Measurements from ENCODE around the gene IFIT5.
"Not testable (repeated sequence)": the region's sequence is repeated elsewhere in the genome, so short reads cannot be mapped to it uniquely, and the experiment has no call there.

The IFIT5 gene

DNA sequence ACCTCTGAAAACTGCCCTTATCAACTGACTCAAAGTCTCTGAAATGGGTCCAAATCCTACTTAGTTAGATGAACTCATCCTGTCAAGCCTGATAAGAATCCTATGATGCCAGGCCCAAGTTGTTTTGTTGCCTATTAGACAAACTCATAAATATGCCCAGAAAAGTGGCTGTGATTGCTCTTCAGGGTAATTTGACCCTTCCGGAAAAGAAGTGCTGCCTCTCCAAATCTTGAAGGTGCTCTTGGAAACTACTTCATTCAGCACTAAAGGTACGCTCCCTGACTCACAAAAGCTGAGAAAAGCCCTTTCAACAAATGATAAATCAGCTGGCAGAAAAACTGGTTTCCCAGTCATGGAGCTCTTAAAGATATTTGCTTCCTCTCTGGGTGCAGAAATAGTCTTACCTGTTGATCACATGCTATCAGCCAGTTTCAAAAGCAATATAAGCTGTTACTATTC is 6.7 kb downstream of the IFIT5 start:
- in situ Hi-C loops (cut with MboI; ENCODE audit: low pct_unique_long_range_greater_than_20kb, low sequenced_read_pairs), result no loop called here
- DNase-seq, result no peak

DNA sequence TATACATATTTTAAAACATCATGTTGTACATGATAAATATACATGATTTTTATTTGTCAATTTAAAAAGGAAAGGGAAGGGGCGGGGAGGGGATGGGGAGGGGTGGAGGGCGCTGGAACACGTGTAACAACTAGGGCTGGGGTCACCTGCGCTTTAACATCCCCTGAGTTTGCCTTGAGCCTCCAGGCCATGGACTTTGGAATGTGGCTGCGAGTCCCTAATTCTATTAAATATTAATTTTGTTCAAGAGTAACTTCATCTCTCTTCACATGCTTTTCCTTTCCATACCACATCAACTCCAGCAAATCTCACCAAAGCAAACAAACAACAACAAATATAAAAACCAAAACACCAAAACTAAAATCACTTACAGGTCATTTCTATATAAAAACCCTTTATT is 10.6 kb downstream of the IFIT5 start:
- in situ Hi-C loops (cut with MboI; ENCODE audit: low pct_unique_long_range_greater_than_20kb, low sequenced_read_pairs), result loop anchor here (25.0 kb wide), 1 partner anchor 137 kb away; no protein-coding TSS in a partner anchor

DNA sequence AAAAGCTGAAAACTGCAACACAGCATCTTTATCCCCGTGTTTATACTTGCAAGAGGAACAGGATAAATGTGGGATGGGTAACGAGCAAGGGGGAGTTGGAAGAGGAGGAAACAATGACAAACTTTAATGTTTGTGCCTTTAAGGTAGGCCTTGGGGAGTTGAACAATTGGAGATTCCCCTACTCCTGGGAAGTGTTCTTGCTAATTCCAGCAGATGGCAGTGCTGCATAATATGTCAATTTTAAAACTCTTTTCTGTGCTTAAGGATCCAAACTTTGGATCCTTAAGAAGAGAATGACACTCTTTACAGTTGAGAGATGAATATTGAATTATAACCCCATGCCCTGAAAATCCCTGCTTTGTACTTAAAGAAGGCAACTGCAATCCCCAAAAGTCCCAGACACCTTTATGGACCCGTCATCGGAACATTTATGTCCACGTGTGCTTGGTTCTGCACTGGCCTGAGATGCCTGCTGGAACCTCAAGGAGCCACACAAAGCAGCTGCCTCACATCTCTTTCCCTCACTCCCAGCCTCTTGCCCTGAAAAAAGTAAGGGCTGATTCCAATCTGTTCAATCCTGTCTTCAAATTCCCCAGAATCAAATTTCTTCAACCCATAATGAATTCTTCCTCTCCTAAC is 12.0 kb downstream of the IFIT5 start:
- in situ Hi-C loops (cut with MboI; ENCODE audit: low pct_unique_long_range_greater_than_20kb, low sequenced_read_pairs), result loop anchor here (25.0 kb wide), 1 partner anchor 136 kb away; no protein-coding TSS in a partner anchor

More for the DNA sequence above, 10.6 kb downstream of the IFIT5 start:
- DNase-seq, result no peak

DNA sequence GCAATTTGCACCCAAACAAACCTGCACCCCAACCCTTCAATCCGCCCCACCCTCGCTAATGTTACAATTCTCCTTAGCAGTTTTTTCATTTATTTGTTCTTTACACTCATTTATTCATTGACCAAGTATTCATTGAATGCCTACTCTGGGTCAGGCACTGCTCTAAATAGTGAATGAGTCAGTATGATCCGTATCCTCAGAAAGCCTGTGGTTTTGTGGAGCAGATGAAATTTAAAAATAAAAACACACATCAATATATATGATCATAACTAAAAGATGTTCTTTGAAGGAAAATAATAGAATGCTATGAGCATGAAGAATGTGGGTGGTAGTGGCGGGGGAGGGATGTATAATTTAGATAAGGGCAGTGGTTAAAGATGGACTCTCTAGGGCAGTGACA is 13.3 kb downstream of the IFIT5 start:
- in situ Hi-C loops (cut with MboI; ENCODE audit: low pct_unique_long_range_greater_than_20kb, low sequenced_read_pairs), result loop anchor here (25.0 kb wide), 1 partner anchor 135 kb away; no protein-coding TSS in a partner anchor
- DNase-seq, result no peak

More for the DNA sequence above, 12.0 kb downstream of the IFIT5 start:
- peak; percentile 67 for DNase-seq

DNA sequence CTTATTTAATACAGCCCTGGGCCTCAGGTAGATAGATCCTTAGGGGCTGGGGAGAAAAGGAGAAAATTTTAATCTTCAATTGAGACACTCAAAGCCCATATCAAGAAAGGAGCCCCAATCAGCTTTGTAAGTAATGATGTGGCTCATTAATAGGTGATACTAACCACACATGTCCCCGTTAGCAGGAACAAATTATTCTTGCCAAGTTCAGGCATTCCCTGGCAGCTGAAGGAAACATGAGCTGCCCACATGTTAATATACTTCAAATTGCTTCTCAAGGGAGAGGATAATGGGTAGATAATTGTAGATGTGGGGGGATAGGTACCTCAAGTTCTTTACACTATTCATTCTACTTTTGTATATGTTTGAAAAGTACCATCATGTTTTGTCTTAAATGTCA is 14.5 kb downstream of the IFIT5 start:
- in situ Hi-C loops (cut with MboI; ENCODE audit: low pct_unique_long_range_greater_than_20kb, low sequenced_read_pairs), result loop anchor here (25.0 kb wide), 1 partner anchor 133 kb away; no protein-coding TSS in a partner anchor
- DNase-seq, result no peak

DNA sequence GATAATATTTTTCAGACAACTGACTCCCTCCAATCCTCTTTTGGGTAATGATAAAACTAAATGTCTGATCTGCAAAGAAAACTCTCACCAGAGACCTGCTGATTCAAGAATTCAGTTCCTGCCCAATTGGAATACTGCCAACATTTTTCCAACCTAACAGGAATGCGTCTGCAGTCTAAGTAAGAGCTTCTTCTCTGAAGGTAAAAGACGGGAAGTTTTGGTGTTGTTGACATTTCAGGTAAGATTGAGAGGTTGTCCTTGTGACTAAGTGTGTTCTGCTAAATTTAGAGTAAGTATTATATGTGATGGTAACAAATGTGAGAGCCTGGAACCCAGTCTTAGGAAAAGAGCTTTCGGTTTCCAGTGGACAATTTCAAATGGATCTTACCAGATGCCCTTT is 17.6 kb downstream of the IFIT5 start:
- in situ Hi-C loops (cut with MboI; ENCODE audit: low pct_unique_long_range_greater_than_20kb, low sequenced_read_pairs), result loop anchor here (25.0 kb wide), 1 partner anchor 130 kb away; no protein-coding TSS in a partner anchor
- DNase-seq, result no peak

DNA sequence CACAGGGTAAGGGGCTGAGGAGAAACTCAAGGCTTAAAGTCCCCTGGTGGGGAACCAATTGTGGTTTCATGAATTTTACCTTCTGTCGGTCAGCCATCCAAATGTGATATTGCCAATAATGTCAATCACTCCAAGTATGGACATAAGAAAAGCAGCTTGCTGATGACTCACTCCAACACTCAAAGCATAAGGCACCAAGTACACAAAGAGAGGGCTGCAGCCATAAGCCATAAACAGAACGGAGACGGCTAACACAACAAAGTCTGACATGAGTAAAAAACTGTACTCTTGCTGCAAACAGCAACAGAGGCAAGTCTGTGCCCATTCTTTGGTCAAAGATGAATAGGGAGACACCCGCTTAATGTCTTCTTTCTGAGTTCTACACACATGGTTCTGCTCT is 24.2 kb downstream of the IFIT5 start:
- no peak for DNase-seq
- in situ Hi-C loops (cut with MboI; ENCODE audit: low pct_unique_long_range_greater_than_20kb, low sequenced_read_pairs), result loop anchor here (25.0 kb wide), 1 partner anchor 124 kb away; no protein-coding TSS in a partner anchor

DNA sequence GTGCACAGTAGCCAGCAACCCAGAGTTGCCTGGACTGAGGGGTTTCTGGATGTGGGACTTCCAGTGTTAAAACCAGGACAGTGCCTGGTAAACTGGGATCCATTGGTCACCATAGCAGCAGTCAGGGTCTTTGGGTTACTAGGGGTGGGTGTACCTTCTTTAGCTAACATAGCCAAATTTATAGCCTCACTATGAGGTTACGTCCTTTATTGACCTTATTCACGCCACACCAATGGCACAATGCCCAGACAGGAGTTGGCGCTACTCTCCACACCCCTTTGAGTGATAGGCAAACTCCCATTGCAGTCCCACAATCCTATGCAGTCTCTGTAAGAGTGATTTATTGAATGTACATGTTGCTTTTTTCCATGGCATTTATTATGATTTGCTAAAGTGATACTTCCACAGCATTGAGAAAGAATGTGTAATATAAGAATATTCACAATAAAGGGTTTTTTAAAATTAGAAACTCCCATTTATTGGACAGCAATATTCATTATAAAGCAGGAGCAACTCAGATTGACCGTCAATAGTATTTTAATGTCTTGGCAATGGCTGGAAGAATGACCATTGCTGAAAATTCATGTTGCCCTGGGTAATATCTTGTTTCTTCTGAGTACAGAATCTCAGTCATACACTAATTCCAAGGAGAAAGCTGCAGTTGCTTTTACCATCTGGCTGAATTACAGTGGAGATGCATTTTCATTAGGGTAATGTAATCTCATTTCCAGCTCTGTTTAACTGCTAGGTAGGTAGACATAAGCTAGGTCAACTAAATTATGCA is 26.1 kb downstream of the IFIT5 start:
- in situ Hi-C loops (cut with MboI; ENCODE audit: low pct_unique_long_range_greater_than_20kb, low sequenced_read_pairs), result loop anchor here (25.0 kb wide), 1 partner anchor 122 kb away; no protein-coding TSS in a partner anchor

DNA sequence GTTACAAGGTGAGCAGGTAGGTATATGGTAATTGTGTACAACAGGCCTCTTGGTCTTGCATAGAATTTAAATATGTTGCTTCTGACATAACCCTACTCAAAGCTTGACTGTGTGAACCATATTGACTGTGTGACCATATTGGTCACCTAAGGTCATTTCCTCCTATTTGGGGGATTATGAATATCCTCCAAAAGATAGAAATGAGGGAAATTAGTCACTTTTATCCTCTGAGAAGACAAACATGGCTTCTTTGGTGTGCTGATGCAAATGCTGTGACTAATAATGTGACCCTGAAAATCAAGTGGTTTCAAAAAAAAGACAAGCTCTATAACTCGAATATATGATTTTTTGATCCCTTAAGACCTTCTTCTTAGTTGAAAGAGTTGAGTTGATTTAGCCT is 27.9 kb downstream of the IFIT5 start:
- no peak for DNase-seq
- in situ Hi-C loops (cut with MboI; ENCODE audit: low pct_unique_long_range_greater_than_20kb, low sequenced_read_pairs), result loop anchor here (25.0 kb wide), 1 partner anchor 120 kb away; no protein-coding TSS in a partner anchor

More for the DNA sequence above, 26.1 kb downstream of the IFIT5 start:
- DNase-seq, result no peak

DNA sequence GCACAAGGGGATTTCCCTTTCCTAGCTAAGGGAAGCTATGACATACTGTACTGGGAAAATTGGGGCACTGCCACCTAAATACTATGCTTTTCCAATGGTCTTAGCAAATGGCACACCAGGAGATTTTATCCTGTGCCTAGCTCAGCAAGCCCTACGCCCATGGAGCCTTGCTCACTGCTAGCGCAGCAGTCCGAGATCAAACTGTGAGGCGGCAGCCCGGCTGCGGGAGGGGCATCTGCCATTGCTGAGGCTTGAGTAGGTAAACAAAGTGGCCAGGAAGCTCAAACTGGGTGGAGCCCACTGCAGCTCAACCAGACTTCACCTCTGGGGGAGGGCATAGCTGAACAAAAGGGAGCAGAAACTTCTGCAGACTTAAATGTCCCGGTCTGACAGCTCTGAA is 30.5 kb downstream of the IFIT5 start:
- in situ Hi-C loops (cut with MboI; ENCODE audit: low pct_unique_long_range_greater_than_20kb, low sequenced_read_pairs), result loop anchor here (25.0 kb wide), 1 partner anchor 117 kb away; no protein-coding TSS in a partner anchor
- not testable (repeated sequence) for DNase-seq

DNA sequence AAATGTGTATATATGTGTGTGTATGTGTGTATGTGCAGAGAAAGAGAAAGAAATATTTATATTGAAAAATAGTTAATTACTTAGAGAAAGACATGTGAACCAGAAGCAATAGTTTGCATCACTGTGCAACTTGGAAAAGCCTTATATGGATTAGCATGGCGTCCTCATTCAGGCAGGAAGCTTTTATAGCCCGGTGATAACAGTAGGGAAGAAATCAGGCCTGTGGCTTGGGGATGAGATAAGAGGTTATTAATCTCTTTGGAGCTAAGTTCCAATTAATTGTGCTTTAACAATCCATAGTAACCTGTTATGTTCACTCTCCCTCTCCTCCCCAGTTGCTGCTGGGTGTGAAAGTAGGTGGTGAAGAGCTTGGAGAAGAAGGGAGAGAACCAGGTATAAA is 36.5 kb downstream of the IFIT5 start:
- in situ Hi-C loops (cut with MboI; ENCODE audit: low pct_unique_long_range_greater_than_20kb, low sequenced_read_pairs), result no loop called here
- DNase-seq, result no peak

DNA sequence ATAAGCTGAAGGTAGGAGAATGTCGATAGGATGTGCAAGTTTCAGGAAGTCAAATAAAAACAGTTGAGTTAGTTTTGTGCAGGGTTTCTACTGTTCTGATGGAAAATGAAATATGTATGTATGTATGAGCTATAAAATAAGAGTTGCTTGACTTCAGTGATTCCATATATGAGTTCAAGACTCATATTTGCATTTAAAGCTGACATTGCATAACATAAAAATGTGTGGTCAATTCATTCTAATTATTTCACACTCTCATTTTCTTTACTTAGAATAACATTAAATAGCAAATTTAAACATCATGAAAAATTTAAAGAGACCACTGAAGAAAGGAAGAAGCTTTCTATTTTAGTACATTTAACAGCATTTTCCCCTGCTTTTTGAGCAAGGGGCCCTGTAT is 37.8 kb downstream of the IFIT5 start:
- DNase-seq, result no peak
- in situ Hi-C loops (cut with MboI; ENCODE audit: low pct_unique_long_range_greater_than_20kb, low sequenced_read_pairs), result no loop called here

DNA sequence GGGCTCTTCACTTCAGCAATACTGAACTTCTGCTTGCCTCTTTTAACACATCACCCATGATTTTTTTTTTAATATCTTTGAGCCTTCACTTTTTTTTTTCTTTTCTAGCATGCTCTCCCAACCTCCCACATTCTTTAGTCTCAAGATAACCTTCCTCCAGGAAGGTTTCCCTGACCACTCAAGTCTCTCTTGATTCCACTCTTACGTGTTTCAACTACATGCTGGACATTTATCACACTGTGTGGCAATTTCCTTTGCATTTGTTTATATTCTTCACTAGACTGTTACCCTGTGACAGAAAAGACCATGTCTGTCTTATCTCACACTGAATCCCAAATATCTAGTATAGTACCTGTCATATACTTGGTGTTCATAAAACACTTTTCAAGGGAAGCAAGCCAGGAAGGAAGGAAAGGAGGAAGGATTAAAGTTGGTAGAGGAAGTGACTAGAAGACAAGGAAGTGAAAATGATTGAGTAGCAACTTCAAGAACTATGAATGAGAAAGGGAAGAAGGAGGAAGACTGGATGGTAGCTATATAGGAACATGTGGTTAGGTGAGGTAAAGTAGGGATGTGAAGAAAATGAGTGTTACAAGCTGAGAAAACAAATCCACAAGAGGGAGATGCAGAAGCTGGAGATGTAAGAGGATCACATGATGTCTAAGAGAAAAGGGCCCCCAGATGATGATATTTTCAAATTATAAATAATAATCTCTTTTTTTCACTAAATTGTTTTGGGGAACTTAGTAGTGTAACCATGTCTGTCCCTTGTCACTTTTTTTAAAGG is 40.4 kb downstream of the IFIT5 start:
- no peak for DNase-seq
- in situ Hi-C loops (cut with MboI; ENCODE audit: low pct_unique_long_range_greater_than_20kb, low sequenced_read_pairs), result no loop called here

DNA sequence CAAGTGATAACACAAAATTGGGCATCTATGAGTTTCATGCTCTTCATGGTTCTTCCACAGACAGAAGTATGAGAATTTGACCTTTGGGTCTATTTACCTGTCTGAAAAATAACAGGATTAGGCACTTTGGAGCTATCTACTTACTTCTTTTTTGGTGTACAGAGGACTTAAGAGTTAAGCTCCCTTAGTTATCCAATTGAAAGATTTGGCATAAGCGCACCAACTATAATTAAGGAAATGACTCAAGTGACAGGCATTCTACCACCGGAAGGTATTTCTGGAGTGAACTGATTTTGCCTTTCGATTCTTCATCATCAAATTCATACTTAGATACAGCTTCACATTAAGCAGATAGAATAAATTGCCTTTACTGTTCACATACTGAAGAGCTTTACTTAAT is 43.9 kb downstream of the IFIT5 start:
- in situ Hi-C loops (cut with MboI; ENCODE audit: low pct_unique_long_range_greater_than_20kb, low sequenced_read_pairs), result no loop called here
- DNase-seq, result no peak

DNA sequence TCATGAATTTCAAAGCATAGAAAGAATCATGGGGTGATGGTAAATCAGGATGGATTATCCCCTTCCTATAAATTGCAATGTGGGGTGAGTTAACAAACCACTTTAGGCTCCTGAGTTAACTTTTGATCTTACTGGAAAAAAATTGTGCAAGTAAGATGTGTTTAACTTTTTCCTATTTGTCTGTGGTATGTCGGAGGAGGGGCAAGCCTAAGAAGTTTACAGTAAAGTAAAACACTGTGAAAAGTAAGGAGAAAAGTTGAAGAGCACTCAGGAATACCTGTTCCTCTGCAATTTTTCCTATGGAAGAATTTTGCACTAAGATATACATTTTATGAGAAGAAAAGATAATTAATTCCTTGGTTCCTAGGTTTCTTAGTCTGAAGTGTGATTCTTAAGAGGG is 44.4 kb downstream of the IFIT5 start:
- in situ Hi-C loops (cut with MboI; ENCODE audit: low pct_unique_long_range_greater_than_20kb, low sequenced_read_pairs), result no loop called here
- DNase-seq, result no peak

DNA sequence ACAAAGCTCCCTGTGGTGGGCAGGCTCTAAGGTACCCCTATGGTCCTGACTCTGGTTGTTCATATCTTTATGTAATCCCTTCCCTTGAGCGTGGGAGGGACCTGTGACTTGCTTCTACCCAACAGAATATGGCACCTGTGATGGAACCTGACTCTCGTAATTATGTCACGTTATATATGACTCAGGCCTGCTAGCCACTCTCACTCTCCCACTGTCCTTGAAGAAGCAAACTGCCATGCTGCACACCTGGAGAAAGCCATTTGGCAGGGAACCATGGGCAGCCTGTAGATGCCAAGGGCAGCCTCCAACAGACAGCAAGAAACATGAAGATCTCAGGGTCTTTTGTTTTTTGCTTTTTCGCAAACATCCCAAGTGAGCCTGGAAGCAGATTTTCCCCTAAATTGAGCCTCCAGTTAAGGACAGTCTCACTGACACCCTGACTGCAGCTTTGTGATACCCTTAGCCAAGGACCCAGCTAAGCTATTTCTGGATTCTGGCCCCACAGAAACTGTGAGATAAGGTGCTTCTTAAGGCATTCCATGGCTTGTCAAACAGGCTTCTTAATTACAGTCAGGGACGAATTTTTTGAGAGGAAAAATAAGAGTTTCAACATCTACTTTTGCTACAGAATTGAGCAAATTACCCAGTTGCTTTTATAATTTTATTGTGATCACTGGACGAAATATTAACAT is 49.6 kb downstream of the IFIT5 start:
- in situ Hi-C loops (cut with MboI; ENCODE audit: low pct_unique_long_range_greater_than_20kb, low sequenced_read_pairs), result no loop called here
- no peak for DNase-seq

DNA sequence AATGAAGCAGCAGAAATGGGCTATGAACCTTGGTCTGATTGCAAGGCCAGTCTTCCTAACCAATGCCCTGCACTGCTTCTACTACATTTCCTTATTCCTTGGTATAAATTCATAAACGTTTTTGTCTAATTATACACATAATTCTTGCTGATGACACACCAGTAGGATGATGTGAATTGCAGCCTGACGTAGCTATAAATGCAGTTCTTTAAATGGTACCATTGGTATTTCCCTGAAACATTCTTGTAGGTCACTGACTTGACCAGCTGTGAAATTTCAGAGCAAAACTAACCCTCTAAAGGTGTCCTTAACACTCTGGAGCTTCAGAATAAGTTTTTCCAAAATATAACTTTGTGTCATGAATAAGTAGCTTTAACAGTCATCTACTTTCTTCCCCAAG is 50.8 kb downstream of the IFIT5 start:
- in situ Hi-C loops (cut with MboI; ENCODE audit: low pct_unique_long_range_greater_than_20kb, low sequenced_read_pairs), result no loop called here
- no peak for DNase-seq

DNA sequence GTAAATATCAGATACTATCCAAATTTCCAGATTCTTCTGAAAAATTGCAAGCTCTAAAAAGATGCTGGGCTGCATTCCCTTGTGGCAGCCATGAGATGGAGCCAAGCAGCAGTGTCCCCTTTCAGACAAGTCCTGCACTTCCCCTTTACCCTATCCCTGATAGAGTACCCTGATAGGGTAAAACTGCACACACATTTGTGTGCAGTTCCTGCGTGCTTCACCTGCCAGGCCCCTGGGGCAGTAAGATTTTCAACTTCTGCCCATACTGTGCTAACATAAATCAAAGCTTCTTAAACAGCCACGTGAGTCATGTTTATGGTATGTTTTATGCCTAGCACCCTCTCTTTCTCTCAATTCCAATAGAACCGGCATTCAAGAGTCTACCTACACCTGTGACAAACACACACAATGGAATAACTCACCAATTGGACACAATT is 52.2 kb downstream of the IFIT5 start:
- peak; percentile 41 for DNase-seq
- in situ Hi-C loops (cut with MboI; ENCODE audit: low pct_unique_long_range_greater_than_20kb, low sequenced_read_pairs), result no loop called here

Measured in KBM-7 (cell line).